ENCODE results near the gene LRRC2.
"Not testable (repeated sequence)": the region's sequence is repeated elsewhere in the genome, so short reads cannot be mapped to it uniquely, and the experiment has no call there.

Gene LRRC2

GRCh38 chr3:46580675-46581074 is 14.6 kb upstream of the LRRC2 start:
- no peak for DNase-seq

- no peak for DNase-seq
Measured at GRCh38 chr3:46579756-46580286, 13.7 kb upstream of the LRRC2 start.

GRCh38 chr3:46578973-46579755 is 13.1 kb upstream of the LRRC2 start:
- peak; percentile 70 for DNase-seq

GRCh38 chr3:46577580-46578249 is 11.6 kb upstream of the LRRC2 start:
- not testable (repeated sequence) for DNase-seq

GRCh38 chr3:46576879-46577278 is 10.8 kb upstream of the LRRC2 start:
- DNase-seq, result no peak

- no peak for DNase-seq
Measured at GRCh38 chr3:46576386-46576785, 10.3 kb upstream of the LRRC2 start.

GRCh38 chr3:46575577-46576222 is 9.6 kb upstream of the LRRC2 start:
- DNase-seq, result no peak

- no peak for DNase-seq
Measured at GRCh38 chr3:46574881-46575576, 8.9 kb upstream of the LRRC2 start.

GRCh38 chr3:46574243-46574646 is 8.1 kb upstream of the LRRC2 start:
- DNase-seq, result peak; percentile 65

GRCh38 chr3:46573701-46574100 is 7.6 kb upstream of the LRRC2 start:
- DNase-seq, result no peak

GRCh38 chr3:46571684-46572083 is 5.6 kb upstream of the LRRC2 start:
- DNase-seq, result no peak

GRCh38 chr3:46565607-46566039 is 479 bp downstream of the LRRC2 start:
- no peak for DNase-seq

- DNase-seq, result no peak
Measured at GRCh38 chr3:46565077-46565476, 1.0 kb downstream of the LRRC2 start.

- DNase-seq, result no peak
Measured at GRCh38 chr3:46564190-46565021, 1.7 kb downstream of the LRRC2 start.

GRCh38 chr3:46561951-46562350 is 4.2 kb downstream of the LRRC2 start:
- no peak for DNase-seq

- DNase-seq, result no peak
Measured at GRCh38 chr3:46561511-46561910, 4.6 kb downstream of the LRRC2 start.

GRCh38 chr3:46559091-46559704 is 6.9 kb downstream of the LRRC2 start:
- DNase-seq, result no peak

- peak; percentile 78 for DNase-seq
Measured at GRCh38 chr3:46558184-46559043, 7.7 kb downstream of the LRRC2 start.

GRCh38 chr3:46557814-46558183 is 8.3 kb downstream of the LRRC2 start:
- DNase-seq, result no peak

GRCh38 chr3:46553154-46553553 is 12.9 kb downstream of the LRRC2 start:
- DNase-seq, result no peak

GRCh38 chr3:46552538-46552937 is 13.6 kb downstream of the LRRC2 start:
- no peak for DNase-seq
